GM21360 (cell line): ENCODE measurements around the gene GIT2.

Experiments used
- ATAC-seq: cut with Tn5 transposase; IDR thresholded peaks from one replicate; pipeline ENCODE4 v1.9.1; 2021; ENCODE audit warnings: mild to moderate bottlenecking, moderate library complexity; ENCODE audit not compliant: unreplicated experiment

The GIT2 gene

GRCh38 chr12:109982210-109982609 lies 14.0 kb downstream of the GIT2 start:
- ATAC-seq: no peak

- ATAC-seq: no peak
Measured at GRCh38 chr12:109981311-109981710, 14.9 kb downstream of the GIT2 start.

- ATAC-seq: no peak
Measured at GRCh38 chr12:109972821-109973220, 23.3 kb downstream of the GIT2 start.

GRCh38 chr12:109968801-109969200 lies 27.4 kb downstream of the GIT2 start:
- no peak for ATAC-seq

GRCh38 chr12:109968032-109968420 lies 28.1 kb downstream of the GIT2 start:
- no peak for ATAC-seq

- ATAC-seq: no peak
Measured at GRCh38 chr12:109967383-109968031, 28.7 kb downstream of the GIT2 start.

- ATAC-seq: no peak
Measured at GRCh38 chr12:109966546-109966945, 29.6 kb downstream of the GIT2 start.

GRCh38 chr12:109963743-109964429 lies 32.3 kb downstream of the GIT2 start:
- ATAC-seq: no peak

- ATAC-seq: no peak
Measured at GRCh38 chr12:109963330-109963729, 32.8 kb downstream of the GIT2 start.

- ATAC-seq: no peak
Measured at GRCh38 chr12:109962398-109962797, 33.8 kb downstream of the GIT2 start.

- ATAC-seq: no peak
Measured at GRCh38 chr12:109961612-109962011, 34.6 kb downstream of the GIT2 start.

- ATAC-seq: no peak
Measured at GRCh38 chr12:109961201-109961600, 35.0 kb downstream of the GIT2 start.

- no peak for ATAC-seq
Measured at GRCh38 chr12:109959411-109960093, 36.6 kb downstream of the GIT2 start.

GRCh38 chr12:109958374-109958773 lies 37.8 kb downstream of the GIT2 start:
- no peak for ATAC-seq

- no peak for ATAC-seq
Measured at GRCh38 chr12:109953656-109954055, 42.5 kb downstream of the GIT2 start.

GRCh38 chr12:109952873-109953272 lies 43.3 kb downstream of the GIT2 start:
- ATAC-seq: no peak

- no peak for ATAC-seq
Measured at GRCh38 chr12:109952160-109952858, 43.9 kb downstream of the GIT2 start.

- ATAC-seq: no peak
Measured at GRCh38 chr12:109951751-109952150, 44.4 kb downstream of the GIT2 start.

GRCh38 chr12:109951136-109951535 lies 45.0 kb downstream of the GIT2 start:
- no peak for ATAC-seq

- ATAC-seq: no peak
Measured at GRCh38 chr12:109950625-109951024, 45.5 kb downstream of the GIT2 start.

- ATAC-seq: no peak
Measured at GRCh38 chr12:109949089-109949488, 47.1 kb downstream of the GIT2 start.

- no peak for ATAC-seq
Measured at GRCh38 chr12:109948368-109948767, 47.8 kb downstream of the GIT2 start.
